ENCODE data around the gene SYCE1L.
A peak's percentile ranks its signal among the peaks of the same experiment; 100 is the strongest.
"Not testable (repeated sequence)": the region's sequence is repeated elsewhere in the genome, so short reads cannot be mapped to it uniquely, and the experiment has no call there.

SYCE1L gene

GRCh38 chr16:77197747-77198146, 1.5 kb upstream of the SYCE1L start:
- DNase-seq (ENCODE audit: low spot score), result no peak

GRCh38 chr16:77206533-77206932, 7.3 kb downstream of the SYCE1L start:
- no peak for DNase-seq (ENCODE audit: low spot score)

GRCh38 chr16:77207030-77207429, 7.8 kb downstream of the SYCE1L start:
- DNase-seq (ENCODE audit: low spot score), result no peak

- no peak for DNase-seq (ENCODE audit: low spot score)
Measured at GRCh38 chr16:77208382-77208781, 9.2 kb downstream of the SYCE1L start.

- DNase-seq (ENCODE audit: low spot score), result peak; percentile 86
Measured at GRCh38 chr16:77211880-77212740, 12.9 kb downstream of the SYCE1L start.

GRCh38 chr16:77212741-77213541, 13.7 kb downstream of the SYCE1L start:
- peak; percentile 68 for DNase-seq (ENCODE audit: low spot score)

GRCh38 chr16:77213542-77214106, 14.4 kb downstream of the SYCE1L start:
- DNase-seq (ENCODE audit: low spot score), result no peak

- no peak for DNase-seq (ENCODE audit: low spot score)
Measured at GRCh38 chr16:77214411-77215138, 15.4 kb downstream of the SYCE1L start.

GRCh38 chr16:77219437-77219836, 20.2 kb downstream of the SYCE1L start:
- no peak for DNase-seq (ENCODE audit: low spot score)

- no peak for DNase-seq (ENCODE audit: low spot score)
Measured at GRCh38 chr16:77220427-77220826, 21.2 kb downstream of the SYCE1L start.

GRCh38 chr16:77221482-77221881, 22.3 kb downstream of the SYCE1L start:
- no peak for DNase-seq (ENCODE audit: low spot score)

GRCh38 chr16:77223184-77223583, 24.0 kb downstream of the SYCE1L start:
- no peak for DNase-seq (ENCODE audit: low spot score)

- DNase-seq (ENCODE audit: low spot score), result no peak
Measured at GRCh38 chr16:77225182-77225581, 26.0 kb downstream of the SYCE1L start.

GRCh38 chr16:77227745-77228144, 28.5 kb downstream of the SYCE1L start:
- DNase-seq (ENCODE audit: low spot score), result no peak

GRCh38 chr16:77231047-77231446, 31.8 kb downstream of the SYCE1L start:
- no peak for DNase-seq (ENCODE audit: low spot score)

GRCh38 chr16:77233799-77234519, 34.8 kb downstream of the SYCE1L start:
- no peak for DNase-seq (ENCODE audit: low spot score)

GRCh38 chr16:77234611-77235010, 35.4 kb downstream of the SYCE1L start:
- DNase-seq (ENCODE audit: low spot score), result peak; percentile 49

- peak; percentile 82 for DNase-seq (ENCODE audit: low spot score)
Measured at GRCh38 chr16:77236063-77236511, 36.9 kb downstream of the SYCE1L start.

- DNase-seq (ENCODE audit: low spot score), result no peak
Measured at GRCh38 chr16:77238593-77238992, 39.4 kb downstream of the SYCE1L start.

GRCh38 chr16:77242471-77242870, 43.3 kb downstream of the SYCE1L start:
- not testable (repeated sequence) for DNase-seq (ENCODE audit: low spot score)

- no peak for DNase-seq (ENCODE audit: low spot score)
Measured at GRCh38 chr16:77246150-77246549, 46.9 kb downstream of the SYCE1L start.

Measured in SK-N-DZ (cell line).